GM19025 (cell line): ENCODE results near the gene SMG5.
"Not testable (repeated sequence)": the region's sequence is repeated elsewhere in the genome, so short reads cannot be mapped to it uniquely, and the experiment has no call there.

Experiments
- ATAC-seq: cut with Tn5 transposase; IDR thresholded peaks from one replicate; pipeline ENCODE4 v1.9.1; 2021; ENCODE audit warnings: mild to moderate bottlenecking, low read depth, moderate library complexity; ENCODE audit not compliant: unreplicated experiment

Gene SMG5

GRCh38 chr1:156216361-156217086, 66.1 kb downstream of the SMG5 start:
- not testable (repeated sequence) for ATAC-seq

- no peak for ATAC-seq
Observed at GRCh38 chr1:156214024-156214748, 68.4 kb downstream of the SMG5 start.

- ATAC-seq, result no peak
Observed at GRCh38 chr1:156213644-156213966, 69.0 kb downstream of the SMG5 start.

GRCh38 chr1:156212833-156213643, 69.6 kb downstream of the SMG5 start, which contains the start of gene PMF1:
PMF1 (plus strand) TSS chr1:156213007; CDS start chr1:156213016, 9 bp downstream.
- peak; percentile 92 for ATAC-seq

DNA sequence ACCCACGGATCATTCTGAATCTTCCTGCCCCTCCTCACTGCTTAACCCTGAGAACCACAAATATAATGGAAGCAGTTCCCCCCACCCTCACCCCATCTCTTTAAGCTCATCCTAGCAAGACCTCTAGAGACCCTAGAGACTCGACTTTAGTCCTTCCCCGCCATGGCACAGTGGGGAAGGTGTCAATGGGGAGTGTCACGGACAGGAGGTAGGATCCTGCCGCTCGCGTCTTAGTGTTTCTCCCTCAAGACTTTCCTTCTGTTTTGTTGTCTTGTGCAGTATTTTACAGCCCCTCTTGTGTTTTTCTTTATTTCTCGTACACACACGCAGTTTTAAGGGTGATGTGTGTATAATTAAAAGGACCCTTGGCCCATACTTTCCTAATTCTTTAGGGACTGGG, 70.5 kb downstream of the SMG5 start:
- no peak for ATAC-seq

- ATAC-seq, result no peak
Observed at GRCh38 chr1:156211243-156211642, 71.4 kb downstream of the SMG5 start.

DNA sequence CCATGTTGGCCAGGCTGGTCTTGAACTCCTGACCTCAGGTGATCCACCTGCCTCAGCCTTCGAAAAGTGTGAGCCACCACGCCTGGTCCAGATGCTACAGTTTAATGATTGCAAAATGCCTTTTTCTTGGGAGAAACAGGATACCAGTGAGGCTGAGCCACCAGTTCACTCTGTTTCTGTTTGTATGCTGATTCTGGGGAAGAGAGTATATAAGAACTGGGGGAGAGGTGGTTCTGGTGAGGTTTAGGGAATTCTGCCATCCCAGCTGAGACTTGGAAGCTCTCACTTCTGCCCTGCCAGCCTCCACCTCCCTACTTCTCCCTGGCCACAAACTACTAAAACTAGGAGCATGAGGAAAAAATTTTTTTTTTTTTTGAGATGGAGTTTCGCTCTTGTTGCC, 77.9 kb downstream of the SMG5 start:
- ATAC-seq, result no peak

DNA sequence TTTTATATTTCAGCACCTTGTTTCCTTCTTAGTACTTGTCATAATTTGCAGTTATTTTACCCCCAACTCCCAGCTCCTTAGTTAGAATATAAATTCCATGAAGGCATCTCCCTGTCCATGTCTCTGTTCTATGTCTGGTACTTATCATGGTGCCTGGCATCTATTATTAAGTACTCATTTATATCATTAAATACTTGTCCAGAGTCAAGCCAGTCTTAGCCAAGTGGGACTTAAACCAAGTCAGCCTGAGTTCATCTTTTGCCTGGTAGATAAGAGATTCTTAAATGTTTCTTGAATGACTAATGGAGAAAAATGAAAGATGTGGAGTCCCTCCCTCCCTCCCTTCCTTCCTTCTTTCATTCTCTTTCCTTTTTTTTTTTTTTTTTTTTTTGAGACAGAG, 79.3 kb downstream of the SMG5 start:
- no peak for ATAC-seq

DNA sequence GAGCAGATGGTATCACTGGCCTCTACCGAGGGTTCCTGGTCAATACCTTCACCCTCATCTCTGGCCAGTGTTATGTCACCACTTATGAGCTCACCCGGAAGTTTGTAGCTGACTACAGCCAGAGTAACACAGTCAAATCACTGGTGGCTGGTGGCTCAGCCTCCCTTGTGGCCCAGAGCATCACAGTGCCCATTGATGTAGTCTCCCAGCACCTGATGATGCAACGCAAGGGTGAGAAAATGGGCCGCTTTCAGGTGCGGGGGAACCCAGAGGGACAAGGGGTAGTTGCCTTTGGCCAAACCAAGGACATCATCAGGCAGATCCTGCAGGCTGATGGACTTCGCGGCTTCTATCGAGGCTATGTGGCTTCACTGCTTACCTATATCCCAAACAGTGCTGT, 82.6 kb downstream of the SMG5 start:
- ATAC-seq, result no peak
